Activated naive CD8-positive, alpha-beta T cell treated with anti-CD3 and anti-CD28 coated beads for 36 hours (primary cell): Measurements from ENCODE around the gene UQCR10. TPM values are rescaled to one million over a fixed set of nuclear protein-coding genes. Genes with fewer than 3 reads are reported as not detected.

Source experiments
- DNase-seq: peaks from one replicate; pipeline ENCODE4 v3.0.0; 2021
- H3K27ac Mint-ChIP-seq: one replicate; pipeline ENCODE4 v1.8.0; 2022; ENCODE audit warnings: mild to moderate bottlenecking, moderate library complexity, mixed read lengths
- H3K27me3 Mint-ChIP-seq: one replicate; pipeline ENCODE4 v1.8.0; 2022; ENCODE audit warnings: mild to moderate bottlenecking, mixed read lengths
- H3K36me3 Mint-ChIP-seq: one replicate; pipeline ENCODE4 v1.8.0; 2021; ENCODE audit warnings: mild to moderate bottlenecking, mixed read lengths
- H3K4me1 Mint-ChIP-seq: one replicate; pipeline ENCODE4 v1.8.0; 2021; ENCODE audit warnings: mixed read lengths
- H3K4me3 Mint-ChIP-seq: one replicate; pipeline ENCODE4 v1.8.0; 2022; ENCODE audit warnings: mild to moderate bottlenecking, moderate library complexity, mixed read lengths
- H3K9me3 Mint-ChIP-seq: one replicate; pipeline ENCODE4 v1.8.0; 2022; ENCODE audit warnings: mixed read lengths
- total RNA-seq, 2 experiments: library from RNA; stranded (reverse); gene quantifications; one replicate each; pipeline ENCODE4 v1.2.3, GENCODE V29; 2021

The UQCR10 gene
- total RNA-seq, 2 experiments from 2014 or later, result 108 to 117 TPM

DNA sequence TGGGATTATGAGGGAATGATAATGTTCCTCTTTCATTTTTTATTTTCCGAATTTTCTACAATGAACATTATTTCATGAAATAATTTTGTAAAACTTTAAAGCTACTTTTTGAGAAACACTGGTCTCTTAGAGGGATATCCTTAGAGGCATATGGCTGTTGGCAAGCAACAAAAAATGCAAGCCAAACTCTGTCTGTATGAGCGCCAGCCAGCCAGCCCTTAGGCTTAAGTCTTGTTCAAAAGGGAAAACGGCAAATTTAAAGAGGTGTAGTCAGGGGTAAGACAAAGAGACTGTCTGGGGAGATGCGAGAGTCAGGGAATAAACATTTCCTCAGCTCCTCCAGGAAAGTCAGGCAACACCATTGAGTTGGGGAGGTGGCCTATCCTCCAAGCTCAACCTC lies 48.4 kb downstream of the UQCR10 start:
- Mint-ChIP-seq H3K27ac (no peak overlapping the region), H3K27me3 (no peaks in the 10 kb centered on the region), H3K4me1 (no peaks in the 10 kb centered on the region), H3K9me3 (no peaks in the 10 kb centered on the region), H3K4me3 (no peak overlapping the region), H3K36me3 (peaks cover 17% of the 10 kb centered on the region)
- no peak for DNase-seq

DNA sequence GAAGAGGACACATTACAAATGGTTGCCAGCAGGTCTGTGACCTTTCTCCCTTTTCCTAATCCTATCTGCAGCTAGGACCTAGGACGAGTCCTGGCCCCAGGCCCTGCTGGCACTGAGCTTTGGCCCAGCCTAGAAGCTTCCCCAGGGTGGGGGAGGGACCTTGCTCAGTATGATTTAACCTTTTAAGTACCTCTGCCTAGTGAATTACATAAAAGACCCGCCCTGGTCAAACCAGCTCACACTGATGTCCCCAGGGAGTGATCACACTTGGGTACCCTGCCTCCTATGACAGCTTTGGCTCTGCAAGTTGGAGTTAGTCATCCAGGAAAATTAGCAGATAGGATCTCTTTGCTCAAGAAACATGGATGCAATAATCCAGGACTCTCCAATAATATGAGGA lies 49.0 kb downstream of the UQCR10 start:
- H3K27ac Mint-ChIP-seq, result no peak overlapping the region
- no peak for DNase-seq
- no peaks in the 10 kb centered on the region for H3K9me3 Mint-ChIP-seq
- no peak overlapping the region for H3K4me3 Mint-ChIP-seq
- H3K27me3 Mint-ChIP-seq, result no peaks in the 10 kb centered on the region
- peaks cover 19% of the 10 kb centered on the region for H3K36me3 Mint-ChIP-seq
- peaks cover 2% of the 10 kb centered on the region for H3K4me1 Mint-ChIP-seq

GRCh38 chr22:29816539-29816938 lies 49.4 kb downstream of the UQCR10 start:
- H3K4me1 Mint-ChIP-seq, result peaks cover 5% of the 10 kb centered on the region
- H3K27me3 Mint-ChIP-seq, result no peaks in the 10 kb centered on the region
- H3K9me3 Mint-ChIP-seq, result no peaks in the 10 kb centered on the region
- H3K4me3 Mint-ChIP-seq, result no peak overlapping the region
- peaks cover 20% of the 10 kb centered on the region for H3K36me3 Mint-ChIP-seq
- DNase-seq, result no peak
- H3K27ac Mint-ChIP-seq, result no peak overlapping the region

- H3K36me3 Mint-ChIP-seq, result peaks cover 22% of the 10 kb centered on the region
- no peaks in the 10 kb centered on the region for H3K9me3 Mint-ChIP-seq
- no peaks in the 10 kb centered on the region for H3K27me3 Mint-ChIP-seq
- no peak overlapping the region for H3K27ac Mint-ChIP-seq
- DNase-seq, result no peak
- H3K4me1 Mint-ChIP-seq, result peaks cover 6% of the 10 kb centered on the region
- no peak overlapping the region for H3K4me3 Mint-ChIP-seq
Measured at GRCh38 chr22:29816980-29817379, 49.8 kb downstream of the UQCR10 start.

DNA sequence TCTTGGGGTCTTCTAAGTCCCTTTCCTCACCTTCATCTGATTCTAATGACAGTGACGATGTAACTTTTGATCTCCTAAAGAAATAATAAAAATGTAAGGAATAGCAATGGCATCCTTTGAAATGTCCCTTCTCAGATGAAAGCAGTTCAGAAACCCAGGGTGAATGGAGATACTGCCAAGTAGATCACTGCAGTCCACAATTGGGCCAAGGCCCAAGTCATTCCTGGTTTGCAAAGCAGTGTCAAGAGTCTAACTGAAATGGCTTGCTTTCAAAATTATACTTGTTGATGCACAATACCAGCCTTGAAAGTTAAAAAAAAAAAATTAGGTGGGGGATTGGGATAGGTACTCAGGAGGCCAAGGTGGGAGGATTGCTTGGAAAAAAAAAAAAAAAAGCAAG lies 50.6 kb downstream of the UQCR10 start:
- H3K36me3 Mint-ChIP-seq, result peaks cover 23% of the 10 kb centered on the region
- no peak overlapping the region for H3K27ac Mint-ChIP-seq
- H3K27me3 Mint-ChIP-seq, result no peaks in the 10 kb centered on the region
- peaks cover 9% of the 10 kb centered on the region for H3K4me1 Mint-ChIP-seq
- no peak overlapping the region for H3K4me3 Mint-ChIP-seq
- no peak for DNase-seq
- H3K9me3 Mint-ChIP-seq, result no peaks in the 10 kb centered on the region

DNA sequence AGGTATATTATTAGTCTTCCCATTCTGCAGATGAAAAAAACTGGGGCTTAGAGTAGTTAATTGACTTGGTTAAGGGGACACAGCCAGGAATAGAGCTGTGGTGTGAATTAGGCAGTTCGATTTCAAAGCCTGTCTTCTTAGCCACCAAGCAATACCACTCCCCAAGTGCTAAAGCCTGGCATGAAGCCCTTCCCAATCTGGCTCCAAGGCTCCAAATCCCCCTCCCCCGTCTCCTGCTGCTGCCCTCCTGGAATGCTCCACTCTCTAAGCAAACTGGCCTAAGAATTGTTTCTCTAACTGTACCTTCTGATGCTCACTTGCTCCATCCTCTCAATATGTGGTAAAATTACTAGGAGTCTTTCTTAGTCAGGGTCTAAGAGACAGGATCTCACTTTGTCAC lies 52.3 kb downstream of the UQCR10 start:
- DNase-seq, result no peak
- peaks cover 28% of the 10 kb centered on the region for H3K36me3 Mint-ChIP-seq
- no peak overlapping the region for H3K4me3 Mint-ChIP-seq
- H3K27me3 Mint-ChIP-seq, result no peaks in the 10 kb centered on the region
- H3K27ac Mint-ChIP-seq, result no peak overlapping the region
- peaks cover 9% of the 10 kb centered on the region for H3K4me1 Mint-ChIP-seq
- H3K9me3 Mint-ChIP-seq, result no peaks in the 10 kb centered on the region

Other genes starting within 250 kb of the UQCR10 start
- gene THOC5, start 213.6 kb upstream of the UQCR10 start, total RNA-seq, result 10 to 100 TPM; 63.9 to 71.7 TPM
- gene NIPSNAP1, start 186.3 kb upstream of the UQCR10 start, total RNA-seq, result 10 to 100 TPM; 50.7 to 52.8 TPM
- 10 to 100 TPM; 45.8 to 49.4 TPM for gene NF2, start 163.7 kb upstream of the UQCR10 start, total RNA-seq
- under 1 TPM in 1 of 2 experiments, not detected in 1; 0.06 TPM for gene CABP7, start 47.4 kb upstream of the UQCR10 start, total RNA-seq
- gene ZMAT5, start 362 bp upstream of the UQCR10 start, total RNA-seq, result 10 to 100 TPM; 17.1 to 17.5 TPM
- 10 to 100 TPM; 70.9 to 73.5 TPM for gene ASCC2, start 70.9 kb downstream of the UQCR10 start, total RNA-seq
- 10 to 100 TPM; 16.3 to 16.9 TPM for gene MTMR3, start 115.8 kb downstream of the UQCR10 start, total RNA-seq